GM19438 (cell line): ENCODE data around the gene DLGAP1.

Experiments used
- ATAC-seq: cut with Tn5 transposase; IDR thresholded peaks from one replicate; pipeline ENCODE4 v1.9.1; 2021; ENCODE audit warnings: low read depth; ENCODE audit not compliant: unreplicated experiment

DLGAP1 gene

GRCh38 chr18:3753106-3753505 lies 702.0 kb downstream of the DLGAP1 start:
- no peak for ATAC-seq

- no peak for ATAC-seq
Measured at GRCh38 chr18:3748086-3748485, 707.0 kb downstream of the DLGAP1 start.

DNA sequence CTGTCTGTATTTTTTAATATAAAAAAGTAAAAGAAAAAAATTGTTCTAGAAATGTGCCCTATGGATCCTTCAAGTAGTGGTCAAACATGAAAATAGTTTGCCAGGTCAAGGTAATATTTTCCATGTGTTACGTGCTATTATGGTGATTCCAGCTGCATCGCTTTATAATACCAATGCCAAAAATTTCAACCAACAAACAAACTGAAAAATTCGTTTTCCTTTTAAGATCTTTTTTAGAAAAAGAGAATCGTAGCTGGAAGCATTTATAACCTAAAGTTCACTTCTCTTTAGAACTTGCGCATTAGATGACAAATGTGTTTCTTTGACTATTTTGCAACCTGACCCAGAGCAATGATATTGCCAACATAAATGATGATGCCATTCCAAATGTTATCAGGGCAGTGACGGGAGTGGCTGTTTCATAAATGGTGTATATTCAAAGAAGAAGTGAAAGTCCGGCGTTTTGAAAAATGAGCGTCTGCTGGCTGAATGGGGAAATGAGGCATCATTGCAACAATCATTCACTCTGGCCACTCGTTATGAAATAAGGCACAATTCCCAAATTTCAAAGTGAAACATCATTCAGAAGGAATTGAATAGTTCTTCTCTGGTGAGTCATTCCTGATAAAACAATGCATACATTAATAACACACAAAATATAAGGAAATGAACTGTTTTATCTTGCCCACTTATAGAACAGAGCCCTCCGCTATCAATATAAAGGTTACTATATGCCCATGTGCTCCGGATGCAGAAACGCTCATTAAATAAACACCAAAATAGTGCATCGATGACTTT lies 707.7 kb downstream of the DLGAP1 start:
- no peak for ATAC-seq

DNA sequence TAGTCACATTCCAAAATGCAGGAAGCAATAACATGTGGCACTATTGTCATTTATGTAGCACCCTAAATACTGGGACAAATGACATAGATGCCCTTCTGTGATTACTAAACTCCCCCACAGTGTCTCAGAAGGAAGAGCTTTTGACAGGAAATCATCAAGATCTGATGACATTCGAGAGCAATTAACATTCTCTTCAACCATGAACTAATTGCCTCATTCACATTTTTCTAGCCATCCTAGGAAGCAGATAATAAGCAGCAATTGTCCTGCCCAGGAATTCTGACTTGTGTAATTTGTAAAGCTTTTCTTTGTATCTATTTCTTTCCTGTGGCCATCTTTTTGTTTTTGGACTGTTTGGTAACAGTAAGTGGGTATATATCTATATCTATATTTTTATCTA lies 712.6 kb downstream of the DLGAP1 start:
- no peak for ATAC-seq

GRCh38 chr18:3741333-3741732 lies 713.8 kb downstream of the DLGAP1 start:
- ATAC-seq, result no peak

DNA sequence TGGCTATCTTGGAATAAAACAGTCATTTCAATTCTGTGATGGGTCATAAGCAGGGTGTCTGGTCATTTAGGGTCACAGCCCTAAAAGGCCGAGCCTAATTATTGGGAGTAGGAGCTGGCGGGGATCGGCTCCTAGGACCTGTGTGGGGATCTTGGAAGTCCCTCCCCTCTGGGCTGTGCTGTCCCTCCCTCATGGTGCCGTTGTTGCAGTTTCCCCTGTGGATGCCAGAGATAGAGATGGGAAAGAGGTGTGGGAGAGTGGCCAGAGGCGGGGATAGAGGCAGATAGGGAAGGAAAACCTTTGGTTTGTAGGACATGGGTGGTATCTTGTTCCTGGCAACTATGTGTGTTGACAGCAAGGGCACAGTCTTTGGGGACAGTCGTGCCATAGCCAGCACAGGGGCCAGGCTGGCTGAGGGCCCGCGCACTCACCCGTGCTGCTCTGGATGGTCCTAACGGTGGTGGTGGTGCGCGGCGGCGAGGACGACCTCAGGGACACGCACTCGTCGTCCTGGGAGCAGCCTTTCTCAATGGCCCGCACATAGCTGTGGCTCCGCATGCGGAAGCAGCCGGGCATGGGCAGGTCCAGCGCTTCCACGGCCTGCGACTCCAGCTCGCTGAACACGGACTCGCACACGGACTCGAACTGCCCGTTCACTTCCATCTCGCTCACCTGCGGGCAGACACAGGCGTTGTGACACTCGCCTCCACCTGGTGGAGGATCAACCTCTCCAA lies 726.2 kb downstream of the DLGAP1 start:
- ATAC-seq, result no peak

- no peak for ATAC-seq
Measured at GRCh38 chr18:3727274-3727673, 727.8 kb downstream of the DLGAP1 start.

- ATAC-seq, result no peak
Measured at GRCh38 chr18:3726238-3726951, 728.7 kb downstream of the DLGAP1 start.

- no peak for ATAC-seq
Measured at GRCh38 chr18:3725115-3725514, 730.0 kb downstream of the DLGAP1 start.

- ATAC-seq, result no peak
Measured at GRCh38 chr18:3723554-3723953, 731.6 kb downstream of the DLGAP1 start.

GRCh38 chr18:3722649-3723433 lies 732.3 kb downstream of the DLGAP1 start:
- ATAC-seq, result no peak

DNA sequence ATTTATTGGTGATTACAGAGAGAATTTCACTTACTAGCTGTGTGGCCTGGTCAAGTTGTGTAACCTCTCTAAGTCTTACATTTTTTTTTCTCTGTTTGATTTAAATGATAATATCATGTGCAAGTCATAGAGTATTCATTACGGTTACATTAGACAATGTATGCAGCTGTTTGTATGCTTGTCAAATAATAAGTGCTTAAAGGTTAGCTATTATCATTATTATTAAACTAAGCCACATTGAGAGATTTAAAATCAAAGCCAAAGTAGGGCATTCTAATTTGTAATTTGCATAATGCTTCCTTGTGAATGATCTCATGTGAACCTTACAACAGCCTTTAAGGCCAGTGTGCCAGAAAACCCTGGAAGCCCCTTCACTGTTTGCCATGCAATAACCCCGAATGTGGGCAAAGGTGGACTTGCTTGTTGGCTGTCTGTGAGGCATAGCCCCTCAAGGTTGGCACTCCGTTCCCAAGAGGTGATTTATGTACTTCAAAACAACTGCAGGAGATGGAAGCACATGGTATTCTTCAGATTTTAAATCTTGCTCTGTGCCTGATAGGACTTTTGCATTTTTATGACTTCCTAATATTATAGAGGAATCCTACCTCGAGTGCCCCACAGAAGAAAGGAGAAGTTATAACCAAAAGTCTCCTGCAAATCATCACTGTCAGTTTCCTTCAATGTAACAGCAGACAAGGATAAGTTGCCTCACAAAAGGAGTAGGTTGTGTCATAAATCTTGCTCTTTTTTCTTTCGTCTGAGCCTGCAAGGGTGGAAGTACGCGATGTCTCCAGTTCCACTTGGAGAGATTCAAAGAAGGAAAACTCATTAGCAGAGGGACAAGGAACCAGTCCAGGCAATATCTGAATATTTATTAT lies 733.1 kb downstream of the DLGAP1 start:
- ATAC-seq, result no peak

DNA sequence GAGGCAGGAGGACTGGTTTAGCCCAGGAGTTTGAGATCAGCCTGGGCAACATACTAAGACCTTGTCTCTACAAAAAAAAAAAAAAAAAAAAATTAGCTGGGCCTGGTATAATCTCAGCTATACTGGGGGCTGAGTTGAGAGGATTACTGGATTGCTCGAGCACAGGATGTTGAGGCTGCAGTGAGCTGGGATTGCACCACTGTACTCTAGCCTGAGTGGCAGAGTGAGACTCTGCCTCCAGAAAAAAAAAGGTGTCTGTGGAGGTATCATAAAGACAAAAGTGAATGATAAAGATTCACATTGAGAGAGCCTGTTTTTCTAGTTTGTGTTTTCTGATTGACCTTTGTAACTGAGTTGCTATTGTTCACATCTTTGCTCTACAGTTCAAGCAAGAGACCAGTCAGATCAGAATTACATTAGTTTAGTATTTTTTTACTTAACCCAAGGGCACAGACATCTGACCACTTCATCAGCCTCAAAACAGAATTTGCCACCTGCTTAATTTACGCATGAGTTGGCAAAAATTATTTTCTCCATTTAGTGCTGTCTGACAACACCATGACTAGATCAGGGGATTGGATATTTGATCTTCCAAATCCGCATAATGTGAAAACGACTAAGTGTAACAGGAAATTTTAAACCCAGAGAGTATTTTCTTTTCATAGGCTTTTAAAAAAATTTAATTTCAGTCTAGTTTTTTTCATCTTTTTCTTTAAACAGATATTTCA lies 734.1 kb downstream of the DLGAP1 start:
- no peak for ATAC-seq

- no peak for ATAC-seq
Measured at GRCh38 chr18:3720159-3720558, 734.9 kb downstream of the DLGAP1 start.

DNA sequence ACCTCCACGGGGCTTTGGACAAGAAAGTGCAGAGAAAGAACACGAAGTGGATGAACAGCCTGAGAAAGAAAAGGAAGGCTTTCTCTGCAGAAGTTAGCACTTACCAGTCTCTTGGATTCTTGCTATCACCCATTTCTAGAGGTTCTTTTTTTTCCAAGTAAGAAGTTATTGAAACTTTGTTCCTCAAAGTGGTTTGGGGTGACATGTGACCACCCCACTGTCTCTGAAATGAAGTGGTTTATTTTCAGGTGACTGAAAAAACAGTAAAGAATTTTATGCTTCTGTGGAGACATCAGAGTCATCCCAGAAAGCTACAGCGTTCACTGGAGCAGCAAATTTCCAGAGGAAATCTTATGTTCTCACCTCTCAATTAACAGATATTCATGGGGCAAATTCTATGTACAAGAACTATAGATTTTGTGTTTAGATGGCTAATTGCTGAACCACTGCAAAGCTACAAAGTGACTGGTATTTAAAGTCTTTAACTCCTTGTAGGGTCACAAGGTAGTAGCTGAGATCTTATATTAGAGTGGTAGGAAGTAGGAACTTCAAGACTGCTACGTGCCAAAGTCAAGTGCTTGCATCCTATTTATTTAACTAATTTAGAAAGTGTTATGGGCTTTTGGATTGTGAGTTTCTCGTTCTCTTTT lies 737.6 kb downstream of the DLGAP1 start:
- ATAC-seq, result no peak

DNA sequence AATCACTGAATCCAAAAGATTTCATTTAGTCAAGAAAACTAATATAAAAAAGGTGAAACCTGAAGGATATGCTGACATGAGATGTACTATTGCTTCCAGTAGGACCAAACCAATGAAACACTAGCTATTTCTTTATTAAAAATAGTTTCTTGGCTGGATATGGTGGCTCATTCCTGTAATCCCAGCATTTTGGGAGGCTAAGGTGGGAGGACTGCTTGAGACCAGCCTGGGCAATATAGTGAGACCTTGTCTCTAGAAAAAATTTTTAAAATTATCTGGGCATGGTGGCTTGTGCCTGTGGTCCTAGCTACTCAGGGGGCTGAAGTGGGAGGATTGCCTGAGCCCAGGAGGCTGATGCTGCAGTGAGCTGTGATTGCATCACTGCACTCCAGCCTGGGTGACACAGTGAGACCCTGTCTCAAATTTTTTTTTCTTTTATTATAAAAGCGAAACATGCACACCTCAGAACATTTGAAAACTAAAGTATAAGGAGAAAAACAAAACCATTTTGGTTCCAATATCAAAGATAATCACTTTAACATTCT lies 738.9 kb downstream of the DLGAP1 start:
- ATAC-seq, result no peak

DNA sequence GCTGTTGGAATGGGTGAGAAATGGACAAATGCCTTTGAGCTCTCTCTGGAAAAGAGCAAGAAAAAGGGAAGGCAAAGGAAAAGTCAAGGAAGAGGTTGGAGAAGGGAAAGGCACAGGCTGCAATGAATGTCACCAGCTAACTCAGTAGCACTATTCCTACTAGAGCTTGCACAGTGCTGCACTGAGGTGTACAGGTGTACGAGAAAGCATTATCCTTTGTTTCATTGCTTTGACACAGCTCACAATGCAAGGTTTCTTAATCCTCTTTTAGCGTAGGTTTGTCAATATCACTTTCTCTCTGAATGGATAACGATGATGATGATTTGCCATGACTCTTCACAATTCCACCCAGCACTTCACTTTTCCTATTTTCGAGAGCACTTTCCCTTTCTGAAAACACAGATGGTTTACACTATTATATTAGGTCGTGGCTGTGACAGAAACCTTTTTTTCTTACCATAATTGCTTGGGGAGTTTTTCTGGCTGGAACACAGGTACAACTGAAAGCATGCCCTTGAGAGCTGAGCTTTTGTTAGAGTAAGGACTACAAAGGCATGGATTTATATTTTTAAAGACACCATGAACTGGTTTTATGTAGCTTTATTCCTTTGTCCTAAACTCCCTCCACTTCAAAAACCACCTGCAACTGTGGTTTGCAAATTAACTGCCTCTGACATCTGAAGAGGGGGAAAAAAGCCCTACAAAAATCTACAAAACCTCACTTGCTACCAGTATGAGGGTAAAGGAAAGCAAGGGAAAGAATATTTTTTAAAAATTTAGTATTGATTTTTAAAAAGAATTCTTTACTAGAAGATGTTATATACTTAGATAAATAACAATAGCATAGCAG lies 739.7 kb downstream of the DLGAP1 start:
- no peak for ATAC-seq
